Measurements from ENCODE around the gene RAB6A. TPM values are rescaled to one million over a fixed set of nuclear protein-coding genes. Genes with fewer than 3 reads are reported as not detected.

RAB6A gene
- total and polyA plus RNA-seq, 2 of the 8 experiments (the other 6 are each of a cell fraction or from before 2014, with no cell fraction given), result 24.4 to 88.6 TPM

GRCh38 chr11:73795925-73796632 is 35.2 kb upstream of the RAB6A start:
- H3K4ac ChIP-seq (replicated peaks; ENCODE audit: insufficient read length, low read depth, low read length), result no peak overlapping the region
- no peaks in the 10 kb centered on the region for H3K23me2 ChIP-seq (ENCODE audit: low read depth, low read length)
- FAIRE-seq, result peak; percentile 66
- H3K9ac ChIP-seq (replicated peaks in 1 of 4; ENCODE audit: extremely low read depth in 1 of 4, low read depth in 3 of 4, low read length in 3 of 4), result no peak overlapping the region
- DNase-seq (ENCODE audit: low read depth in 1 of 2, low spot score in 2 of 2), result peak in 1 of 2 experiments; percentile 75
- H2AFZ ChIP-seq (ENCODE audit: low read length), result no peak overlapping the region
- H2BK5ac ChIP-seq (ENCODE audit: low read depth, low read length), result peak overlapping the region; percentile 61; the same call in 1 of the 2 replicates
- H3K27me3 ChIP-seq (replicated peaks in 1 of 4; ENCODE audit: control insufficient read depth in 3 of 4, extremely low read depth in 1 of 4, insufficient read depth in 3 of 4, low read length in 3 of 4), result no peaks in the 10 kb centered on the region; a peak in 1 of 7 replicates
- no peak overlapping the region for H3K4me2 ChIP-seq (ENCODE audit: insufficient read depth in 1 of 2, low read depth in 2 of 2, low read length in 2 of 2)
- H3K56ac ChIP-seq (replicated peaks; ENCODE audit: insufficient read length, low read depth, low read length), result no peak overlapping the region
- 0 out of 2 replicates have a peak, but pooled peaks cover 2% of the 10 kb centered on the region for H3K79me1 ChIP-seq (ENCODE audit: low read depth, low read length)
- H3K36me3 ChIP-seq (ENCODE audit: control insufficient read depth in 2 of 4, insufficient read depth in 4 of 4, low read length in 3 of 4), result no peaks in the 10 kb centered on the region
- peak overlapping the region; percentile 81; the same call in 1 of the 2 replicates for H4K8ac ChIP-seq (ENCODE audit: extremely low read depth, insufficient read depth, low read length)
- H3K4me1 ChIP-seq (replicated peaks in 1 of 4; ENCODE audit: control insufficient read depth in 3 of 4, insufficient read depth in 4 of 4, low read length in 3 of 4), result peaks cover 0 to 2% (median 1%) of the 10 kb centered on the region in 4 experiments; a peak in 2 of 7 replicates
- no peak overlapping the region for H2BK20ac ChIP-seq (ENCODE audit: low read length)
- H4K5ac ChIP-seq (ENCODE audit: insufficient read length, low read depth, low read length), result no peak overlapping the region
- ChIA-PET CTCF (ENCODE audit: partially characterized antibody) (interaction anchor here (0.9 to 2.2 kb wide), 4 partner anchors 10 to 136 kb away, joined by 3 to 6 read pairs (median 4); no protein-coding TSS in a partner anchor), POLR2A (ENCODE audit: partially characterized antibody) (interaction anchor here (1.1 to 2.6 kb wide), 5 partner anchors 8 to 129 kb away, joined by 3 to 19 read pairs (median 10); partner anchors contain the start of gene MRPL48)
- no peak overlapping the region for H3K18ac ChIP-seq (ENCODE audit: extremely low read depth, low read length)
- H3K4me3 ChIP-seq (ENCODE audit: extremely low read depth in 1 of 4, insufficient read depth in 2 of 4, low read depth in 3 of 4, low read length in 4 of 4), result no peak overlapping the region
- H2BK15ac ChIP-seq (ENCODE audit: low read length), result no peak overlapping the region
- no peak overlapping the region for H2BK12ac ChIP-seq (ENCODE audit: low read depth, low read length)
- peaks cover 0 to 4% of the 10 kb centered on the region in 2 experiments; a peak in 1 of 4 replicates for H3K79me2 ChIP-seq (ENCODE audit: control insufficient read depth in 1 of 2, insufficient read depth in 2 of 2, low read length in 2 of 2)
- no peak overlapping the region for H2BK120ac ChIP-seq (replicated peaks; ENCODE audit: low read depth, low read length)
- no peak overlapping the region for H3K14ac ChIP-seq (ENCODE audit: insufficient read length)
- no peak overlapping the region for H3K23ac ChIP-seq (ENCODE audit: insufficient read length)
- no peaks in the 10 kb centered on the region for H3K9me3 ChIP-seq (ENCODE audit: insufficient read depth in 2 of 2, low read depth in 1 of 2, low read length in 1 of 2)
- H4K91ac ChIP-seq (replicated peaks; ENCODE audit: insufficient read length, low read length), result no peak overlapping the region
- H3K27ac ChIP-seq (ENCODE audit: low read depth, low read length), result no peak overlapping the region
- H2AK5ac ChIP-seq (ENCODE audit: low read depth, low read length), result no peak overlapping the region
- peaks cover 0 to 9% of the 10 kb centered on the region in 2 experiments for H4K20me1 ChIP-seq (replicated peaks in 1 of 2; ENCODE audit: control insufficient read depth in 1 of 2, insufficient read depth in 2 of 2, low read length in 2 of 2)
- 87% methylated on average over 19 of the region's 19 CpGs; no CpG with 5 or more reads in 1 of the 2 experiments for WGBS, 2 experiments (ENCODE audit: extremely low coverage in 1 of 2, insufficient coverage in 1 of 2, insufficient read length in 1 of 2, insufficient replicate concordance in 2 of 2, low coverage in 1 of 2, low lambda C conversion rate in 2 of 2, missing lambda C conversion rate in 1 of 2)
- TF ChIP-seq TBP (IDR thresholded peaks at IDR 0.05; ENCODE audit: low read depth, low read length) (no peak), CBX5 (IDR thresholded peaks at IDR 0.05; ENCODE audit: low read depth, low read length) (no peak), CBX8 (IDR thresholded peaks at IDR 0.05; ENCODE audit: borderline replicate concordance, low read depth, low read length) (no peak), USF2 (IDR thresholded peaks at IDR 0.05; ENCODE audit: low read length) (no peak), SIN3A (conservative IDR thresholded peaks at IDR 0.05 in 1 of 2, IDR thresholded peaks at IDR 0.05 in 1 of 2; ENCODE audit: low read depth in 1 of 2, low read length in 2 of 2) (no peak), JUN (IDR thresholded peaks at IDR 0.05; ENCODE audit: low read depth, low read length) (no peak), ATF2 (IDR thresholded peaks at IDR 0.05; ENCODE audit: low read length) (no peak), YY1 (IDR thresholded peaks at IDR 0.05; ENCODE audit: low read depth, low read length) (no peak)

Measured in H1 (cell line).